Activated CD4-positive, CD25-positive, alpha-beta regulatory T cell treated with anti-CD3 and anti-CD28 coated beads, Interleukin-2, amount 50 U/mL, for 24 hours (primary cell): ENCODE results near the gene C17orf100.

ENCODE experiments used
- ATAC-seq, 2 donors: fragments of 150-1000 bp; cut with Tn5 transposase; one replicate each; pipeline ENCODE4 v1.10.0; 2021; ENCODE audit warnings: mild to moderate bottlenecking in 1 of 2, moderate library complexity in 1 of 2

C17orf100 gene

DNA sequence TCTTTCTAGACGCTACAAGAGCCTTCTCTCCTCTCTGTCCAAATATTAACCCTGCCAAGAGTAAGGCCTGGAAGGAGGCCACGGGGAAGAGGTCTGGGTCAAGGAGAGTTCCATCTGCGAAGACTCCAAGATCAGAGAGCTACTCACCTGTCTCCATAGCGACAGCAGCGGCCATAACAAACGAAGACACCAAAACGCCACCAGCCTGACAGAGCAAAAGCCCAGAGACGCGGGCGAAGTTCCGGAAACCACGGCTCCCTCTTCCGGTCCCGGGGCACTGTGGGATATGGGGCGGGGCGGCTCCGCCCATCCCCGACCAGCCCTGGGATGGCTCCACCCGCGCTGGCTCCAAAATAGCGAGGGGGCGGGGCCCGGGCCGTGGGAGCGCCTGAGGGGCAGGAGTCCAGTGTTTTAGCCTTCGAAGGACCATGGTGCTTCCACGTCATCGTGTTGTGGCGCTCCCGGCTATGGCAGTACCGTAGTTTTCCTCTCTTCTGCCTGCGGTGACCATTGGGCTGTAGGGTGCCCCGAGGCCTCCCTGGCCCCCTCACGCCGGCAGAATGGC lies at the start of gene C17orf100, which contains the start of gene MED31:
Gene C17orf100 (plus strand): TSS at position 409 of the 565 bp plus-strand sequence. CDS start 152 bp downstream, at position 561.
Gene MED31 (minus strand): TSS at position 252 of the 565 bp plus-strand sequence. CDS start 77 bp downstream, at position 175.
- ATAC-seq, result peak; percentile 98 to 99

DNA sequence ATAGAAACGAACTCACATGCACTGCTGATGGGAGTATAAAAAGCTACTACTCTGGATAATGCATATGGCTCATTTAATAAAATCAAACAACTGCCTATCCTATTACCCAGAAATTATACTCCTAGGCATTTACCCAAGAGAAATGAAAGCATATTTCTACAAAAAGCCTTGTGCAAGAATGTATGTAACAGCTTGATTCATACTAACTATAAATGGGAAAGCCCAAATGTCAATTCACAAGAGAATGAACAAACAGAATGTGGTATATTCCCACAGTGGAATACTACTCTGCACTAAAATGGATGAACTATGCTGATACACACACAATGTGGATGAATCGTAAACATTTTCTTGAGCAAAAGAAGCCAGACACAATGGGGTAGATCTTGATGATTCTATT lies 49.4 kb upstream of the C17orf100 start:
- ATAC-seq, result no peak

DNA sequence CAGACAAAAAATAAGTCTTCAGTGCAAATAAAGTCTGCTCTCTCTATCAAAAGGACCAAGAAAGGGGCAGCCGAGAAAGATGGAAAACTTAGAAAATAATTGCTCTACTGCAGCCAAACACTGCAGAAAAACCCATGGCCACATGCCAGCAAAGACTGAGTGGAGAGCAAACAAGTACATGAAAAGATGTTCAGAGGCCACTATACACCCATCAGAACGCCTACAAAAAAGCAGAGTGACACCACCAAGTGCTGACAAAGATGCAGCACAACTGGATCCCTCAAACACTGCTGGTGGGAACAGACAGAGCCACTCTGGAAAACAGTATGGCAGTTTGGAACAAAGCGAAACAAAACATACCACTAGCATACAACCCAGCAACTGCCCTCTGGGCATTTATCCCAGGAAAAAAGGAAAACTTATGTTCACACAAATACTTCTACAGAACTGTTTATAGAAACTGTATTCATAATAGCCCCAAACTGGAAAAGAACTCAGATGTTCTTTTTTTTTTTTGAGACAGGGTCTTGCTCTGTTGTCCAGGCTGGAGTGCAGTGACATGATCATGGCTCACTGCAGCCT lies 47.7 kb upstream of the C17orf100 start:
- ATAC-seq, result no peak

DNA sequence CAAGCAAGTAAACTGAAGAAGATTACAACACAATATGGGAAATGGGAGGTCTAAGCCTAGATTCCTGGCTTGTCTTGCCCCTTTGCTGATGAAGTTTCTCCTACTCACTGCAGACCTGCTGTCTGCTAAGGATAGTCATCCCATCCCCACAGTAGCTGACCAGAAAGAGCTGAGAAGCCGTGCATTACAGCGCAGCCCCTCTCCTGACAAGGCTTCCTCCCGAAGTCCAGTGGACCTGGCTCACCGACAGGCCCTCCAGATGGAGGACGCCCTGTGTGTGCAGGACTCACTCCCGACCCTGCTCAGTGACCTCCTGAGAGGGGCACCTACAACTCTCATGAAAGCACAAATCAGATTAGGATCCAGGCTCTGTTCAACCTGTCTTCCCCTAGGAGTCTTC lies 46.4 kb upstream of the C17orf100 start:
- ATAC-seq, result no peak

GRCh38 chr17:6608321-6608720 lies 43.2 kb upstream of the C17orf100 start:
- ATAC-seq, result no peak

DNA sequence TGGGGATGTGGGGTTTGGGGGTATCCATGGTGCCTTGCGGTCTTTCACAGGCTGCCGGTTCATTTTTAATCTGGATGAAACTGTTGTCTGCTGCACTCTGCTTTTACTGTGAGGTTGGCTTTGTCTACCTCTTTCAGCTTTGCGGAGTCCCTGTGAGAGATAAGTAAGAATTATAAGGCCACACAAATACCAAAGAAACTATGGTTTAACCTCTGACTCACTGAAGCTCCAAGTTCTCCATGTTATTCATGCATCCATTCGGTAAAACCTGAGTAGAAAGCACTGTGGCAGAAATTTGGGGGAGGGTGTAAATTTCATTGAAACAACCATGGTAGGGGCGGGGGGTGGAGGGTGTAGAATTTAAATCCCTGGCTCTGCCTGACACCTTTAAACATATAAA lies 41.6 kb upstream of the C17orf100 start:
- no peak for ATAC-seq

DNA sequence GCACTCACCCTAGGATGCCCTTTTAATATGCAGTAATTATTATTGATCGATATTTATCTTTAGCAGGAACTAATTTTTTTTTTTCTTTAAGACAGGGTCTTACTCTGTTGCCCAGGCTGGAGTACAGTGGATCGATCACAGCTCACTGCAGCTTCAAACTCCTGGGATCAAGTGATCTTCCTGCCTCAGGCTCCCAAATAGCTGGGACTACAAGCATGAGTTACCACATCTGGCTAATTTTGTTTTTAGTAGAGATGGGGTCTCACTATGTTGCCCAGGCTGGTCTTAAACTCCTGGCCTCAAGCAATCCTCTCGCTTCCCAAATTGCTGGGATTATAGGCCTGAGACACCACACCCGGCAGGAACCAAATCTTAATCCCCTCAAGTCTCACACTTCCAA lies 40.3 kb upstream of the C17orf100 start:
- no peak for ATAC-seq

DNA sequence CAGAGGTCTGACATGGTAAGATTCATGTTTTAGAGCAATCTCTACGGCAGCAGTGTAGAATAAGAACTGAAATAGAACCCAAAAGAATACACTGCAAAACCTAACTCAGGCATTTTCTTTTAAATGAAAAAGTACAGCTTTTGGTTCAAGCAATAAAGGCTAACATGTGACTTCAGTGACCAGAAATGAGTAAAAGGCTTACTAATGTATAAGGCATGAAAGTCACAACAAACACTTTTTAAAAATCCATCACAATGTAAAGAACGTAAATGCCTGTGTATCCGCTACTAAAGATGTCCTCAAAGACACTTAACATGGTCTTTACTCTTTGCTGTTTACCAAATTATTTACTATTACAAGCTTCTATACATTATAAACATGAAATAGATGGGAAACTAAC lies 27.6 kb upstream of the C17orf100 start:
- no peak for ATAC-seq

DNA sequence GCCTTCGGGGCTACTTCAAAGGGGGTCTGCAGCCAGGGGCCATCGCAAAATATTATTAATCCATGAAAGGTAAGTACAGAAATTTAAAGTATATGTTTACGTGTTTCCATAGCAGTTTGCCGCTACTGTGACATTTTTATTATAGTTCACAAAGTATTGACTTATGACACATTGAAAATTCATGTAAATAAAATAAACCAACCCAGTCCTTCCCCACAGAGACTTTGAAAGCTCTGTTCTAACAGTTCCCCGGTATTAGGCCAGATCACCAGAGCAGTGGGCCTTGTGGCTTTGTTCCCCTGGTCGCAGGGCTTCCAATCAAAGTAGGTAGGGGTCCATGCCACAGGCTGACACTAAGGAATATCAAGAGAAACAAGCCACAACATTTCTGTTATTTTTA lies 24.9 kb upstream of the C17orf100 start:
- ATAC-seq, result no peak

DNA sequence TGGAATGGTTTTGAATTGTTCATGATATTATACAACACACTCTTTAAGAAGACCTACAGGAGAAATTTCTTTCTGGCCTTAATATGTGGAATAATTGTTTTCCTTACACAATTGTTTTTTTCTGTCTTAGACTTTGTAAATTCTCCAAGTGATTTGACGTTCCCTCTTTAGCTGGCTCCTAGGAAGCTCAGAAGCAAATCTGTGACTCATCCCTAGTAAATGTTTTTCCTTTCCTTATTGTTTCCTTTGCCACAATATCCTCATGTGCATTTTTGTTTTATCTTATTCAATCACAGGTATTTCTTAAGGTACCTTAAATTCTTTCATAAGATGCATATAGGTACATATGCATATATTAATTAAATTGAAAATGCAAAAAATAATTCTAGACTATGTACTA lies 24.5 kb upstream of the C17orf100 start:
- ATAC-seq, result no peak

DNA sequence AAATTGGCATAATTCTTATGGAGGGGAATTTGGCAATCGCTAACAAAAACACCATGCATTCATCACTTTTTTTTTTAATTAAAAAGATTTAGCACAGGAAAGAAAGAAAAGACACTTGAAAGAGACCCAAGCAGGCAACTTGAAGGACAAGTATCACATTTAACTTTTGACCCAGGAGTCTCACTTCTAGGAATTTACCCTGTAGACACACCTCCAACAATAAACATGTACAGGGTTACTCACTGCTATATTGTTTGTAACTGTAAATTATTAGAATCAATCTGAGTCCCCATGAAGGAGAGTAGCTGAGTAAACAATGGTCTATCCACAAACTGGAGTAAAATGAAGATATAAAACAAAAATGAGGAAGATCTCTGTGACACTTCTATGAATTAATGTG lies 21.2 kb upstream of the C17orf100 start:
- ATAC-seq, result no peak

DNA sequence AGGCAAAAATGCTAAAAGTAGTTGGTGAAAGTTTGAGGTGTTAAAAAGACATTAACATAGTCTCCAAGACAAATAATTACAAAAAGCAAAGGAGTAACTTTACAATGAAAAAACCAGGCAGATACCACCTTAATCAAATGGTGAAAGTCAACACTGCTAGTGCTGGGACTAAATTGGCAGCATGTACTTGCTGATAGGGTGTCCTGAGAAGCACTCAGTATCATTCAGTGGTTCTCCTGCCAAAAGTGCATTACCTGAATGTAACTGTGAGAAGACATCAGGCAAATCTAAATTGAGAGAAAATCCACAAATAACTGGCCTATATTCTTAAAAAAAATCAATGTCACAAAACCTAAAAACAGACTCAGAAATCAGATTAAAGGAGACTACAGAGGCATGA lies 19.0 kb upstream of the C17orf100 start:
- ATAC-seq, result no peak

- no peak for ATAC-seq
These were observed 18.3 kb upstream of the C17orf100 start for GRCh38 chr17:6633263-6633662.

GRCh38 chr17:6636105-6636504 lies 15.5 kb upstream of the C17orf100 start:
- ATAC-seq, result no peak

DNA sequence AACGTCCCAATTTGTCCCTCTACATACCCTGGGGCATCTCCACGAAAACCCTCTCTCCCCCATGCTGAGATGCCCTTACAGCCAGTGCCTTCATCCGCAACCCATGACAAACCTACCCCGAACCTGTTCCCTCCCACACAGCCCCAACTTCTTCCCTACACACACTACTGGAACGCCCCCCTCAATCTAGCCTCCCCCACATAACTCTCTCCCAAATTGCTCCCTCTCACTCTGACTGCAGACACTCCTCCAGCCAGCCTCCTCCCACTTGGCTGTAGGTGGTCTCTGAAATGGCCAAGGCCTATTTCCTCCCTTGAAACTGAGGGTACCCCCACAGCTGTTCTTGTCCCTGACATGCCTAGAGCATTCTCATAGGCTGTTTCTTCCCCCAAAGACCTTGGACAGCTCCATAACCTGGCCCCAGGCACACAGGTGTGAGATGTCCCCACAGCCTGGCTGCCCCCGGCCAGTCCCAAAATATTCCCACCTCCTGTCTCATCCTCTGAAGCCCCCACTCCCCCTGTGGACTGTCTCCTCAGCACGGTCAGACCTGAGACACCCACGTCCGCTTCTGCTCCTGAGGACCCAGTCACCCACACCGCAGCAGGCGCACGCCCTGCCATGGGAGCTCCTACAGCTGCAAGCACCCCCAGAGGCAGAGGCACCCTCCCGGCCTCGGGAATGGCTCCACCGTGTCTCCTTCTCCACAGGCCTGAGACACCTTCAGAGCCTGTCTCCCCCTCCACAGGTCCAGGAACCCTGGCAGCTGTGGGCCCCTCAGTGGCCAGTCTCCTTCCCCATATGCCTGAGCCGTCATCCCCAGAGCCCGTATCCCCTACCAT lies 14.7 kb upstream of the C17orf100 start:
- ATAC-seq, result no peak

DNA sequence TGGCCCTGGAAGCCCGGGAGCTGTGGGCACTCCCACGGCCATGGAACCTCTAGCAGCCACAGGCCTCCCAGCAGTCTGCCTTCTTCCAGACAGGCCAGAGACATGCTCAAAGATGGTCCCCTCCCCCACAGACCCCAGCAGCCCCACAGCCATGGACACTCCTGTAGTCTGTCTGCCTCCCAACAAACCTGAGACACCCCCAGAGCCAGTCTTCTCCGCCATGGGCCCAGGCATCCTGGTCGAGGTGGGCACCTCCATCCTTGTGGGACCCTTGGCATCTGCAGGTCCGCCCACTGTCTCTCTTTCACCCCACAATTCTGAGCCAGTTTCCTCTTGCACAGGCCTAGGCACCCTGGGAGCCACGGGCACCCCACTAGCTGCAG lies 14.1 kb upstream of the C17orf100 start:
- no peak for ATAC-seq

DNA sequence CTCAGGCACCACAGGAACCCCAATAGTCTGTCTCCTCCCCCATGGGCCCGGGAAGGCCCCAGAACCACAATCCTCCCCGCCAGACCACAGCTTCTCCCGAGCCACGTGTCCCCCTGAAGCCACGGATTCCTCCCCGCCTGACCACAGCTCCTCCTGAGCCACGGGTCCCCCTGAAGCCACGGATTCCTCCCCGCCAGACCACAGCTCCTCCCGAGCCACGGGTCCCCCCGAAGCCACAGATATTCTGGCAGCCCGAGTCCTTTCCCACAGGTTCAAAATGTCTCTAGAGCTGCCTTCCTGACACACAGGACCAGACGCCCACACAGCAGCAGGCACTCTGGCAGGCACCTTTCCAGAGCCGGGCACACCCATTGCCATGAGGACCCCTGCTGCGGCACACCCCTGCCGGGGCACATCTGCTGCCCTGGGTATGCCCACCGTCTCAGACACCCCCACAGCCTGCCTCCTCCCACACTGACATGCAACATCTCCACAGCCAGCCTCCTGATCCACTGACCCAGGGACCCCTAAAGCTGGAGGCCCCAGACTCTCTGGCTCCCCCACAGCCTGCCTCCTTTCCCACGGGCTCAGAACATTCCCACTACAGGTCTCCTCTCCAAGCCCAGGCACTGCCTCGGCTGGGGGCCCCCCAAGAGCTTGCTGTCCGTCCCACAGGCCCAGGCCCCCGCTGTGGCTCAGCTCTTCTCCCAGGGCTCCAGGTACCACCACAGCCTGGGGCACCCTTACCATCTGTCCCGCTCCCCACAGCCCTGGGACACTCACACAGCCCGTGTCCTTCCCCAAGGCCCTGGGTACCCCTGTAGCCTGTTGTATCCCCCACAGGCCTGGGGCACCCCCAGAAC lies 13.3 kb upstream of the C17orf100 start:
- no peak for ATAC-seq

GRCh38 chr17:6639014-6639585 lies 12.5 kb upstream of the C17orf100 start:
- ATAC-seq, result no peak

GRCh38 chr17:6639586-6640535 lies 11.7 kb upstream of the C17orf100 start:
- peak; percentile 9 to 21 for ATAC-seq

DNA sequence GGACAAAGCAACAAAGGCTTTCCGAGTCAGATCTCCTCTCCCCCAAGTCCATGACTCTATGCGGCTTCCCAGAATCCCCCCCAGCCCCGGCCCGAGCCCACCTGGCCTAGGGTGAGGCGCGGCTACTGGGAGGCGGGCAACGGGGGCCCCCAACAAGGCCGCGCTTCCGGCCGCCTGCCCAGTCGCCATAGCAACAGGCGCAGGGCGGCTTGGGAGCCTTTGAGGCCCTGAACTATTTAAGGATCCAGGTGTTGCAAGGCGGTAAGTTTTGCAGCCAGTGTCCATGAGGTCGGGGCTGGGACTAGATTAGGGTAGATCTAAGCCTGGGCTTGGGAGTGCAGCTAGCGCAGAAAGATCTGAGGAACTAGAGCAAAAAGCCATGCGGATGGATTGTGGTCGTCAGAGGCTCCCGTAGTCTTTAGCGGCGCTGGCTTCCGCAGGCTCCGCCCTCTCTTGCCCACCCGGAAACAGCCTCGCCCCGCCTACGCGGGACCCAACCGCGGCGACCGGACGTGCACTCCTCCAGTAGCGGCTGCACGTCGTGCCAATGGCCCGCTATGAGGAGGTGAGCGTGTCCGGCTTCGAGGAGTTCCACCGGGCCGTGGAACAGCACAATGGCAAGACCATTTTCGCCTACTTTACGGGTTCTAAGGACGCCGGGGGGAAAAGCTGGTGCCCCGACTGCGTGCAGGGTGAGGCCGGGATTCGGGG lies 10.9 kb upstream of the C17orf100 start, which contains the start of the genes KIAA0753 and TXNDC17:
Gene KIAA0753 (minus strand): TSS at position 176 of the 711 bp plus-strand sequence. CDS start 5,608 bp downstream, outside the sequence.
Gene TXNDC17 (plus strand): TSS at position 525 of the 711 bp plus-strand sequence. CDS start 23 bp downstream, at position 548.
- peak; percentile 82 to 85 for ATAC-seq
